Smooth muscle cell (in vitro differentiated cells): ENCODE results near the gene CDKAL1. TPM values are rescaled to one million over a fixed set of nuclear protein-coding genes. Genes with fewer than 3 reads are reported as not detected.

Source experiments
- DNase-seq: peaks from one replicate; lab custom pipeline; 2025; ENCODE audit not compliant: unreplicated experiment; lab: John Stamatoyannopoulos, UW
- H2AFZ ChIP-seq: fragments of 200-600 bp; sonication (generic); 2 replicates; pipeline ENCODE4 v1.6.0; 2016; ENCODE audit warnings: antibody characterized with exemption, low read depth, mild to moderate bottlenecking
- H3F3A ChIP-seq: fragments of 200-600 bp; sonication (generic); 2 replicates; pipeline ENCODE4 v1.6.0; 2017; ENCODE audit warnings: antibody characterized with exemption, low read depth
- H3K27ac ChIP-seq: fragments of 200-600 bp; sonication (generic); 2 replicates; pipeline ENCODE4 v1.5.1; 2016; ENCODE audit warnings: low read depth, mild to moderate bottlenecking
- H3K27me3 ChIP-seq: fragments of 200-600 bp; sonication (generic); 2 replicates; pipeline ENCODE4 v1.6.1; 2016; ENCODE audit warnings: low read depth, mild to moderate bottlenecking
- H3K36me3 ChIP-seq: fragments of 200-600 bp; sonication (generic); 2 replicates; pipeline ENCODE4 v1.5.1; 2016; ENCODE audit warnings: low read depth
- H3K4me1 ChIP-seq: fragments of 200-600 bp; sonication (generic); 2 replicates; pipeline ENCODE4 v1.5.1; 2016; ENCODE audit warnings: low read depth
- H3K4me2 ChIP-seq: fragments of 200-600 bp; sonication (generic); 2 replicates; pipeline ENCODE4 v1.6.0; 2016; ENCODE audit warnings: mild to moderate bottlenecking
- H3K4me3 ChIP-seq: fragments of 200-600 bp; sonication (generic); 2 replicates; pipeline ENCODE4 v1.5.1; 2016; ENCODE audit warnings: mild to moderate bottlenecking
- H3K79me2 ChIP-seq: fragments of 200-600 bp; sonication (generic); 2 replicates; pipeline ENCODE4 v1.6.0; 2016; ENCODE audit warnings: low read depth, mild to moderate bottlenecking
- H3K9ac ChIP-seq: fragments of 200-600 bp; sonication (generic); 2 replicates; pipeline ENCODE4 v1.6.0; 2016; ENCODE audit warnings: low read depth
- H3K9me3 ChIP-seq: fragments of 200-600 bp; sonication (generic); replicated peaks from 2 replicates; pipeline ENCODE4 v1.5.1; 2016; ENCODE audit warnings: low read depth
- H4K20me1 ChIP-seq: fragments of 200-600 bp; sonication (generic); 2 replicates; pipeline ENCODE4 v1.6.0; 2016; ENCODE audit warnings: low read depth
- CTCF ChIP-seq: fragments of 200-600 bp; sonication (generic); IDR thresholded peaks from 2 replicates; pipeline ENCODE4 v1.5.1; 2017; ENCODE audit warnings: borderline replicate concordance, mild to moderate bottlenecking, antibody characterized with exemption; ENCODE audit not compliant: insufficient read depth, poor library complexity, severe bottlenecking
- WGBS: methylation state at CpG from one replicate; pipeline ENCODE4 v1.1.7; 2016; ENCODE audit warnings: low lambda C conversion rate; 5-methylcytosine and 5-hydroxymethylcytosine counted together
- polyA plus RNA-seq: library from polyadenylated mRNA; unstranded; fragments of >200 nt; fragmentation: Nextera tagmentation; extraction: Ambion mirVana; gene quantifications from 2 replicates; pipeline ENCODE4 v1.2.1, GENCODE V29; 2016
- total RNA-seq: library from RNA; depleted of rRNA; stranded (reverse); fragments of >200 nt; gene quantifications from 2 replicates; pipeline ENCODE4 v1.2.3, GENCODE V29; 2014

The CDKAL1 gene
- total and polyA plus RNA-seq, 2 experiments from 2014 or later = 16.5 to 16.6 TPM

GRCh38 chr6:21023210-21023609, 489.0 kb downstream of the CDKAL1 start:
- H3K27me3 ChIP-seq = no peaks in the 10 kb centered on the region
- no peak overlapping the region for H2AFZ ChIP-seq
- H3K4me3 ChIP-seq = no peak overlapping the region
- no peaks in the 10 kb centered on the region for H3K79me2 ChIP-seq
- H3K9me3 ChIP-seq = no peaks in the 10 kb centered on the region
- DNase-seq = no peak
- TF ChIP-seq CTCF = no peak
- H3K27ac ChIP-seq = peak overlapping the region; percentile 89
- WGBS = 92% methylated on average over 3 of the region's 3 CpGs
- H3F3A ChIP-seq = peaks cover 3% of the 10 kb centered on the region
- no peaks in the 10 kb centered on the region for H4K20me1 ChIP-seq
- no peaks in the 10 kb centered on the region for H3K36me3 ChIP-seq
- H3K4me1 ChIP-seq = no peaks in the 10 kb centered on the region
- peak overlapping the region; percentile 64 for H3K9ac ChIP-seq
- peak overlapping the region; percentile 1 for H3K4me2 ChIP-seq

DNA sequence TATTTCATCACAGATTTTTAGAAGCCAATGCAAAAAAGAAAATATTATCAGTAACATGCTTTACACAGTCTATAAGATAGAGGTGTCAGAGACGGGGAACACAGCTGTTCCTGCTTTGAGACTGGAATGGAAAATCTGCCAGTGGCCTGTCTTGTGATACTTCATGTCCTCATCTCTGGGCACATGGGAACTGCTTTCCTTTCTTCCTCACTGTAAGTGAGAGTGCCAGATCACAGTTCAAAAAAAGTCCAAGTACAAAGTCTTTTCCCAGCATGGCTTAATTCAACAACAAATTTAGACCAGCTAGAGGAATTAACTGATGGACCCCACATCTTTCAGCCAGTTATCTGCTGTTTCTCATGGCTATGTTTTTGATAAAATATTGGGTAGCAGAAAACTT, 490.4 kb downstream of the CDKAL1 start:
- Histone ChIP-seq H3K27me3 (no peaks in the 10 kb centered on the region), H3K4me1 (no peaks in the 10 kb centered on the region), H3K4me2 (no peak overlapping the region), H3K9ac (no peak overlapping the region), H3K27ac (peak overlapping the region; percentile 89), H3K79me2 (no peaks in the 10 kb centered on the region), H3K4me3 (no peak overlapping the region), H4K20me1 (no peaks in the 10 kb centered on the region), H3K36me3 (no peaks in the 10 kb centered on the region), H2AFZ (no peak overlapping the region), H3F3A (peaks cover 3% of the 10 kb centered on the region), H3K9me3 (no peaks in the 10 kb centered on the region)
- no peak for DNase-seq
- 68% methylated on average over 1 of the region's 1 CpG for WGBS
- TF ChIP-seq CTCF = no peak

GRCh38 chr6:21026576-21027273, 492.5 kb downstream of the CDKAL1 start:
- WGBS = 75% methylated on average over 3 of the region's 3 CpGs

More at GRCh38 chr6:21026576-21027273, 492.5 kb downstream of the CDKAL1 start:
- H3K36me3 ChIP-seq = no peaks in the 10 kb centered on the region
- no peaks in the 10 kb centered on the region for H3K4me1 ChIP-seq
- peak overlapping the region; percentile 89 for H3K27ac ChIP-seq
- H3K9ac ChIP-seq = peak overlapping the region; percentile 55
- no peak overlapping the region for H3K4me3 ChIP-seq
- H3K9me3 ChIP-seq = no peaks in the 10 kb centered on the region
- no peaks in the 10 kb centered on the region for H3K79me2 ChIP-seq
- DNase-seq = no peak
- H2AFZ ChIP-seq = no peak overlapping the region
- peak overlapping the region; percentile 33 for H3K4me2 ChIP-seq
- no peaks in the 10 kb centered on the region for H3K27me3 ChIP-seq
- H4K20me1 ChIP-seq = no peaks in the 10 kb centered on the region
- TF ChIP-seq CTCF = no peak
- H3F3A ChIP-seq = peaks cover 3% of the 10 kb centered on the region
